Hematopoietic multipotent progenitor cell treated with erythropoietin and hydrocortisone succinate and interleukin-3 and kit ligand, for 15 days (in vitro differentiated cells): ENCODE measurements around the gene DYNC1H1.
A peak's percentile ranks its signal among the peaks of the same experiment; 100 is the strongest.

Source experiments
- DNase-seq: peaks from one replicate; pipeline ENCODE4 v3.0.0-alpha.2; 2015; ENCODE audit warnings: low spot score

DYNC1H1 gene

GRCh38 chr14:101944451-101944850 is 19.9 kb upstream of the DYNC1H1 start:
- no peak for DNase-seq

GRCh38 chr14:101945171-101945570 is 19.2 kb upstream of the DYNC1H1 start:
- no peak for DNase-seq

- no peak for DNase-seq
These were observed 16.8 kb upstream of the DYNC1H1 start for GRCh38 chr14:101947577-101947903.

GRCh38 chr14:101947904-101948665 is 16.3 kb upstream of the DYNC1H1 start:
- DNase-seq: peak; percentile 100

GRCh38 chr14:101948666-101949216 is 15.6 kb upstream of the DYNC1H1 start:
- DNase-seq: no peak

- no peak for DNase-seq
These were observed 14.3 kb upstream of the DYNC1H1 start for GRCh38 chr14:101950100-101950499.

GRCh38 chr14:101950516-101951215 is 13.7 kb upstream of the DYNC1H1 start:
- no peak for DNase-seq

GRCh38 chr14:101953151-101953550 is 11.2 kb upstream of the DYNC1H1 start:
- DNase-seq: no peak

GRCh38 chr14:101954501-101954900 is 9.9 kb upstream of the DYNC1H1 start:
- no peak for DNase-seq

- DNase-seq: no peak
These were observed 8.6 kb upstream of the DYNC1H1 start for GRCh38 chr14:101955695-101956161.

- no peak for DNase-seq
These were observed 8.0 kb upstream of the DYNC1H1 start for GRCh38 chr14:101956179-101956885.

- no peak for DNase-seq
These were observed 6.8 kb upstream of the DYNC1H1 start for GRCh38 chr14:101957406-101958234.

- DNase-seq: no peak
These were observed 5.8 kb upstream of the DYNC1H1 start for GRCh38 chr14:101958418-101959180.

- DNase-seq: no peak
These were observed 5.1 kb upstream of the DYNC1H1 start for GRCh38 chr14:101959277-101959676.

GRCh38 chr14:101960225-101960624 is 4.1 kb upstream of the DYNC1H1 start:
- no peak for DNase-seq

GRCh38 chr14:101961011-101961721 is 3.2 kb upstream of the DYNC1H1 start:
- peak; percentile 79 for DNase-seq

- no peak for DNase-seq
These were observed 2.4 kb upstream of the DYNC1H1 start for GRCh38 chr14:101961746-101962502.

- peak; percentile 27 for DNase-seq
These were observed 1.9 kb upstream of the DYNC1H1 start for GRCh38 chr14:101962503-101962874.

- no peak for DNase-seq
These were observed 1.3 kb upstream of the DYNC1H1 start for GRCh38 chr14:101963052-101963451.
